Measurements from ENCODE around the gene FASN.

DNA sequence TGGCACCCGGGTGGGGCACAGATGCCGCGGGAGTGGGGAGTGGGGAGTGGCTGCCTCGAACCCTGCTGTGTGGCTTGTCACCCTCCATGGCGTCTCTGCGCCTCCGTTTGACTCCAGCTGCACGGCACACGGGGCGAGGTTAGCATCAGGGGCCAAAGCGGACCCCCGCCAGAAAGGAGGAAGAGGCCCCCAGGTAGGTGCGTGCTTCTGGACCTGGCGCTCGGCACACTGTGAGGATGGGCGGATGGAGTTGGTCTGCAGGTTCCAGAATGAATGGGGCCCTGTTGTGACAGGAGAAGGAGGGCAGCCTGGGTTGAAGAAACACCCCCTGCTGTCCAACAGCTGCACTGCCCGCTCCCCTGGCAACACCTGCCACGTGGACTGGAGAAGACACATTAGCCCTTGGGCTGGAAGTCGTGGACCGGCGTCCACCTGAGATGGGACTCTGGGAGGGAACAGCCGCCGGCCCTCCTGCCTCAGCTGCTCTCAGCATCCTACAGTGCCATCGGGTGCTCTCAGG lies 9.4 kb upstream of the FASN start:
- TF ChIP-seq SUZ12 (IDR thresholded peaks at IDR 0.05) (no peak), ELF4 (IDR thresholded peaks at IDR 0.05) (no peak), FOXK2 (IDR thresholded peaks at IDR 0.05) (no peak), HDGF (IDR thresholded peaks at IDR 0.05; ENCODE audit: borderline replicate concordance) (no peak), FOXM1 (IDR thresholded peaks at IDR 0.05; ENCODE audit: borderline replicate concordance) (no peak)

All from HEK293T (cell line).